COLO829 (cell line): ENCODE results near the gene SLC27A2.

Experiments
- DNase-seq: peaks from one replicate; pipeline ENCODE4 v3.0.0; 2012; ENCODE audit warnings: low spot score

Gene SLC27A2

GRCh38 chr15:50241684-50242450 is 59.9 kb downstream of the SLC27A2 start:
- DNase-seq, result no peak

- DNase-seq, result no peak
Measured at GRCh38 chr15:50244153-50244552, 62.2 kb downstream of the SLC27A2 start.

- DNase-seq, result no peak
Measured at GRCh38 chr15:50244959-50245624, 63.1 kb downstream of the SLC27A2 start.

- no peak for DNase-seq
Measured at GRCh38 chr15:50246631-50247030, 64.6 kb downstream of the SLC27A2 start.

- no peak for DNase-seq
Measured at GRCh38 chr15:50247819-50248655, 66.0 kb downstream of the SLC27A2 start.

- no peak for DNase-seq
Measured at GRCh38 chr15:50248994-50249582, 67.1 kb downstream of the SLC27A2 start.

GRCh38 chr15:50249704-50250103 is 67.7 kb downstream of the SLC27A2 start:
- no peak for DNase-seq

- no peak for DNase-seq
Measured at GRCh38 chr15:50250760-50251394, 68.9 kb downstream of the SLC27A2 start.

- DNase-seq, result no peak
Measured at GRCh38 chr15:50251638-50252182, 69.7 kb downstream of the SLC27A2 start.

GRCh38 chr15:50252556-50252955 is 70.6 kb downstream of the SLC27A2 start:
- DNase-seq, result no peak

GRCh38 chr15:50256188-50257041 is 74.4 kb downstream of the SLC27A2 start:
- DNase-seq, result no peak

GRCh38 chr15:50257332-50257731 is 75.3 kb downstream of the SLC27A2 start:
- no peak for DNase-seq

- DNase-seq, result no peak
Measured at GRCh38 chr15:50257924-50258323, 75.9 kb downstream of the SLC27A2 start.

GRCh38 chr15:50259276-50259675 is 77.3 kb downstream of the SLC27A2 start:
- DNase-seq, result no peak

- DNase-seq, result no peak
Measured at GRCh38 chr15:50260969-50261496, 79.0 kb downstream of the SLC27A2 start.

GRCh38 chr15:50261981-50262380 is 80.0 kb downstream of the SLC27A2 start:
- DNase-seq, result no peak

GRCh38 chr15:50262533-50262932 is 80.5 kb downstream of the SLC27A2 start:
- DNase-seq, result no peak

GRCh38 chr15:50265620-50266019 is 83.6 kb downstream of the SLC27A2 start, which contains the start of gene HDC:
Gene HDC, minus strand, starts transcription at chr15:50265726. Its CDS starts 103 bp downstream, at chr15:50265623.
- DNase-seq, result no peak

- DNase-seq, result no peak
Measured at GRCh38 chr15:50267577-50267976, 85.6 kb downstream of the SLC27A2 start.

- DNase-seq, result no peak
Measured at GRCh38 chr15:50275091-50275490, 93.1 kb downstream of the SLC27A2 start.
